Measurements from ENCODE around the gene KLK4.

The KLK4 gene

GRCh38 chr19:50911206-50912101, at the start of gene KLK4:
KLK4 (minus strand) TSS chr19:50911395; CDS start chr19:50910738, 657 bp downstream.
- DNase-seq (ENCODE audit: low spot score), result no peak

- no peak for DNase-seq (ENCODE audit: low spot score)
Measured at GRCh38 chr19:50959731-50960500, 48.7 kb upstream of the KLK4 start.

GRCh38 chr19:50957587-50957986, 46.4 kb upstream of the KLK4 start:
- DNase-seq (ENCODE audit: low spot score), result no peak

GRCh38 chr19:50952910-50953309, 41.7 kb upstream of the KLK4 start, which contains the start of gene KLK5:
KLK5 (minus strand) TSS chr19:50953038; CDS start chr19:50952657, 381 bp downstream.
- DNase-seq (ENCODE audit: low spot score), result no peak

- DNase-seq (ENCODE audit: low spot score), result no peak
Measured at GRCh38 chr19:50949861-50950260, 38.7 kb upstream of the KLK4 start.

- DNase-seq (ENCODE audit: low spot score), result no peak
Measured at GRCh38 chr19:50947123-50947522, 35.9 kb upstream of the KLK4 start.

GRCh38 chr19:50944795-50945194, 33.6 kb upstream of the KLK4 start:
- no peak for DNase-seq (ENCODE audit: low spot score)

- DNase-seq (ENCODE audit: low spot score), result no peak
Measured at GRCh38 chr19:50943074-50943828, 32.1 kb upstream of the KLK4 start.

GRCh38 chr19:50939596-50939995, 28.4 kb upstream of the KLK4 start:
- no peak for DNase-seq (ENCODE audit: low spot score)

- peak; percentile 37 for DNase-seq (ENCODE audit: low spot score)
Measured at GRCh38 chr19:50933640-50934039, 22.4 kb upstream of the KLK4 start.

GRCh38 chr19:50932690-50933083, 21.5 kb upstream of the KLK4 start:
- DNase-seq (ENCODE audit: low spot score), result no peak

- no peak for DNase-seq (ENCODE audit: low spot score)
Measured at GRCh38 chr19:50932018-50932689, 21.0 kb upstream of the KLK4 start.

- DNase-seq (ENCODE audit: low spot score), result no peak
Measured at GRCh38 chr19:50931023-50931422, 19.8 kb upstream of the KLK4 start.

- no peak for DNase-seq (ENCODE audit: low spot score)
Measured at GRCh38 chr19:50928831-50929230, 17.6 kb upstream of the KLK4 start.

- no peak for DNase-seq (ENCODE audit: low spot score)
Measured at GRCh38 chr19:50926144-50926543, 14.9 kb upstream of the KLK4 start.

GRCh38 chr19:50925734-50926133, 14.5 kb upstream of the KLK4 start:
- DNase-seq (ENCODE audit: low spot score), result no peak

GRCh38 chr19:50924586-50924985, 13.4 kb upstream of the KLK4 start:
- no peak for DNase-seq (ENCODE audit: low spot score)

GRCh38 chr19:50922317-50922853, 11.2 kb upstream of the KLK4 start:
- peak; percentile 80 for DNase-seq (ENCODE audit: low spot score)

GRCh38 chr19:50921426-50922316, 10.5 kb upstream of the KLK4 start:
- DNase-seq (ENCODE audit: low spot score), result no peak

- no peak for DNase-seq (ENCODE audit: low spot score)
Measured at GRCh38 chr19:50916069-50916468, 4.9 kb upstream of the KLK4 start.

Data from hematopoietic multipotent progenitor cell treated with erythropoietin and hydrocortisone succinate and interleukin-3 and kit ligand, for 17 days (in vitro differentiated cells).